Stimulated activated CD8-positive, alpha-beta memory T cell treated with anti-CD3 and anti-CD28 coated beads, Interleukin-2, amount 100 ng/mL, for 48 hours (primary cell): Measurements from ENCODE around the gene SMDT1.
A peak's percentile ranks its signal among the peaks of the same experiment; 100 is the strongest.
"Not testable (repeated sequence)": the region's sequence is repeated elsewhere in the genome, so short reads cannot be mapped to it uniquely, and the experiment has no call there.

Experiments
- DNase-seq, 2 donors: peaks; one replicate each; pipeline ENCODE4 v3.0.0-alpha.2; 2020; ENCODE audit warnings: low read depth in 2 of 2

SMDT1 gene

GRCh38 chr22:42111798-42112197, 32.3 kb downstream of the SMDT1 start:
- DNase-seq: no peak

DNA sequence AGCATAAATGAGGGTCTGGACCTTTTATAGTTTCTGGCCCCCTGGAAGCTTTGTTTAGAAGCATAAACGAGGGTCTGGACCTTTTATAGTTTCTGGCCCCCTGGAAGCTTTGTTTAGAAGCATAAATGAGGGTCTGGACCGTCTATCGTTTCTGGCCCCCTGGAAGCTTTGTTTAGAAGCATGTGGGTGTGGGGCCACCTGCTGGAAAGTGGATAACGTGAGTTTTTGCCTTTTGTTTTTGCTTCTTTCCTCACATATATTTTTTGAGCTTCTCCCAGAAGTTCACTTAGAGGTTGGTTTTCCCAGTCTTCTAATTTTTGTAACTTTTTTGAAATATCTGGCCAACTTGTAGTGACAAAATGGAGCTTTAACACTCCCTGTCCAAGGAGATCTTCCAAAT, 33.3 kb downstream of the SMDT1 start:
- not testable (repeated sequence) for DNase-seq

- no peak for DNase-seq
These were observed 35.2 kb downstream of the SMDT1 start for GRCh38 chr22:42114721-42115120.

GRCh38 chr22:42115420-42115830, 35.9 kb downstream of the SMDT1 start:
- DNase-seq: not testable (repeated sequence)

- no peak for DNase-seq
These were observed 37.4 kb downstream of the SMDT1 start for GRCh38 chr22:42116848-42117424.

DNA sequence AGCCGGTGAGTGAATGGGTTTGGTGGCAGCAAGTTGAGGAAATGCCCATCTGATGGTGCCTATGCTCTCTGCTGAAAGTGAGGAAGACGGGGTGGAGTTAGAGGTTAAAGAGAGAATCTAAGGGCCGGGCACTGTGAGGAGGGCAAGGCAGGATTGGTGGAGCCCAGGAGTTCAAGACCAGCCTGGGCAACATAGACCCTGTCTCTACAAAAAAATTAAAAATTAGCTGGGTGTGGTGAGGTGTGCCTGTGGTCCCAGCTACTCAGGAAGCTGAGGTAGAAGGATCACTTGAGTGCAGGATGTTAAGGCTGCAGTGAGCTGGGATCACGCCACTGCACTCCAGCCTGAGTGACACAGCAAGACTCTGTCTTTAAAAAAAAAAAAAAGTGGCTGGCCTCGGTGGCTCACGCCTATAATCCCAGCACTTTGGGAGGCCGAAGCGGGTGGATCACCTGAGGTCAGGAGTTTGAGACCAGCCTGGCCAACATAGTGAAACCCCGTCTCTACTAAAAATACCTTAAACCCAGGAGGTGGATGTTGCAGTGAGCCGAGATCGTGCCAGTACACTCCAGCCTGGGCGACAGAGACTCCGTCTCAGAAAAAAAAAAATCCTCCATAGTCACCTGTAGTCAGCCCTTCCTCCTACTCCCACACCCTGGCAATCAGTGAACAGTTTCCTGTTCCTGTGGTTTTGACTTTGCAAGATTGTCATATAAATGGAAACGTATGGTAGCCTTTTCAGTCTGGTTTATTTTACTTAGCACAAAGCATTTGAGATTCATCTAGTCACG, 40.9 kb downstream of the SMDT1 start:
- not testable (repeated sequence) for DNase-seq

DNA sequence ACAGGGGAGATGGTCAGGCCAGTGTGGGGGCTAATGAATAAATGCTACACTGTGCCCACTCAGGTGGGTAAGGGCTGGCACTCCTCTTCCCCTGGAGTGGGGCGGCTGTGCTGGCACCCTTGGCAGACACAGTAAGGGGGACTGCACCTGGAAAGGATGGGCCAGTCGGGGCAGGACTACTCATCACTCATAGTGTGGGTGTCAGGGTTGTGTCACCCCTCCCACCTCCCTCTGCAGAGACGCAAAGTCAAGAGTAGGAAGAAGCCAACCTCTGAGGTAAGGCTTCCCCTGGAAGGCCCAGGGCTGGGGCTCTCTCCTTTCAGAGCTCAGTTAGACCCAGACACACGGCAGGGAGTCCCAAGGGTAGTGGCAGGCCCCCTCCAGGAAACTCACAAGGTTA, 44.0 kb downstream of the SMDT1 start:
- not testable (repeated sequence) for DNase-seq

DNA sequence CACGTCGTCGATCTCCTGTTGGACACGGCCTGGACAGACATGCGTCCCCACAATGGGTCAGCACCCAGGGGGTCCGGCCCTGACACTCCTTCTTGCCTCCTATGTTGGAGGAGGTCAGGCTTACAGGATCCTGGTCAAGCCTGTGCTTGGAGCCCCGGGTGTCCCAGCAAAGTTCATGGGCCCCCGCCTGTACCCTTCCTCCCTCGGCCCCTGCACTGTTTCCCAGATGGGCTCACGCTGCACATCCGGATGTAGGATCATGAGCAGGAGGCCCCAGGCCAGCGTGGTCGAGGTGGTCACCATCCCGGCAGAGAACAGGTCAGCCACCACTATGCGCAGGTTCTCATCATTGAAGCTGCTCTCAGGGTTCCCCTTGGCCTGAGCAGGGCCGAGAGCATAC, 48.1 kb downstream of the SMDT1 start:
- DNase-seq: no peak

GRCh38 chr22:42128007-42128406, 48.5 kb downstream of the SMDT1 start:
- not testable (repeated sequence) for DNase-seq

- peak in 1 of 2 donors; percentile 8 for DNase-seq
These were observed 49.5 kb downstream of the SMDT1 start for GRCh38 chr22:42128776-42129694.

DNA sequence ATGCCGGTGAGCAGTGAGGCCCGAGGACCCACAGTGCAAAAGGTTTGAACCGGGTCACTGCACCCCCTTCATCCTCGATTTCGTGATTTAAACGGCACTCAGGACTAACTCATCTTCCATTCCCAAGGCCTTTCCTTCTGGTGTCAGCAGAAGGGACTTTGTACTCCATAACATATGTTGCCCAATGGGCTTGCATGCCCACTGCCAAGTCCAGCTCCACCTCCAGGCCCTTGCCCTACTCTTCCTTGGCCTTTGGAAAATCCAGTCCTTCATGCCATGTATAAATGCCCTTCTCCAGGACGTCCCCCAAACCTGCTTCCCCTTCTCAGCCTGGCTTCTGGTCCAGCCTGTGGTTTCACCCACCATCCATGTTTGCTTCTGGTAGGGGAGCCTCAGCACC, 50.7 kb downstream of the SMDT1 start:
- DNase-seq: not testable (repeated sequence)

DNA sequence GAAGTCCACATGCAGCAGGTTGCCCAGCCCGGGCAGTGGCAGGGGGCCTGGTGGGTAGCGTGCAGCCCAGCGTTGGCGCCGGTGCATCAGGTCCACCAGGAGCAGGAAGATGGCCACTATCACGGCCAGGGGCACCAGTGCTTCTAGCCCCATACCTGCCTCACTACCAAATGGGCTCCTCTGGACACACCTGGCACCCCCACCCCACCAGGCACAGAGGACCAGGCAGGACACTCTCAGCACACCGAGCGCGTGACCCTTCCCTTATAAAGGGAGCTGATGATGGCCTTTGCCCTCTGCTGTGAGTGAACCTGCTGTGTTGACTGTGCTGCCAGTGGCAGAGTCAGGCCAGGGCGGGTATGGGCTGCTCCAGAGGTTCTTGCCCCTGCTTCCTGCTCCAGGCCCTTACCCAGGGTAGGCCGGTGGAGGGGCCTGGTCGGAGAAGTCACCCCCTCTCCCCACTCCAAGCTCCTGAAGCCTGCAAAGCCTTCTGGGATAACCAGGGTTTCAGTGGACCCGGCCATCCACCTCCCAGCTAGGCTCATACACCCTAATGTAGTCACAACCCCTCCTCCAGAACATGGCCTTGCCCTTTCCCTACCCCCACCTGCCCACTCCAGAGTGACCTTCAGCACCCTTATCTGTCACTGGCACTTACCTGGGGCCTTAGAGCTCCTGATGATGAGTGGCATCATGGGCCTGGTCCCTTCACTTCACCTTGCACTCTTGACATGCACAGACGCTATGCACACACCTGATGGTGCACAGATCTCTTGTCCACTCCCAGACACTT, 51.3 kb downstream of the SMDT1 start, which contains the start of gene CYP2D6:
Gene CYP2D6, minus strand, starts transcription at position 172 of the 793 bp plus-strand sequence. Its CDS starts 19 bp downstream, at position 153.
- not testable (repeated sequence) for DNase-seq

DNA sequence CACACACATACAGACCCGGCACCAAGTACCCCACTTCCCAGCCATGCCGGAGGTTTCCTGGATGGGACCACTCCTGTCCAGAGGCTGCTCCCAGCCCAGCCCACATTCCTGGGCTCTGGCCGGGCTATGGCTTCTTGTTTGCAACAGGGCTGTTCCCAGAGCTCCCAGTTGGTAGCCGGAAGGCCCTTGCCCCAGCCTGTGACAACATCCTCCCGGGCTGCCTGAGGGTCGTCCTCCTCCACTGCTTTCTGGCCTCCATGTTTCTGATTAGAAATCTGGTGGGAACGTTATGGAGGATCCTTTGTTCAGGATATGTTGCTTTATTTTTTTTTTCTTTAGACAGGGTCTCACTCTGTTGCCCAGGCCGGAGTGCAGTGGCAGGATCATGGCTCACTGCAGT, 52.1 kb downstream of the SMDT1 start:
- no peak for DNase-seq

GRCh38 chr22:42132457-42132856, 53.0 kb downstream of the SMDT1 start:
- no peak for DNase-seq
